Sciatic nerve (tissue), 2 donors: ENCODE results near the gene OXSR1. TPM values are rescaled to one million over a fixed set of nuclear protein-coding genes. Genes with fewer than 3 reads are reported as not detected.
"Not testable (repeated sequence)": the region's sequence is repeated elsewhere in the genome, so short reads cannot be mapped to it uniquely, and the experiment has no call there.

ENCODE experiments used
- ATAC-seq: fragments of 200-7000 bp; cut with Tn5 transposase; one replicate; pipeline ENCODE4 v1.9.1; 2020; ENCODE audit warnings: mild to moderate bottlenecking, moderate library complexity
- DNase-seq: peaks from one replicate; pipeline ENCODE4 v3.0.0-alpha.2; 2020; ENCODE audit warnings: low spot score
- intact Hi-C: fragments of 100-400 bp; cut with DNase I; formaldehyde crosslinking; loops from one replicate; pipeline ENCODE4 v1.14.2; 2022
- total RNA-seq: library from RNA; stranded (reverse); fragmentation: NEBNext Ultra II Directional; extraction: Animal tissue kit (Norgen Biotek cat#: 25700); gene quantifications from one replicate; pipeline ENCODE4 v1.2.1, GENCODE V29; 2021
- donor health status: DM: no; HTN: no; CAD: no.
- donor health status: DM: no; HTN: no; CAD: no.

The OXSR1 gene
- total RNA-seq, 1 donor from 2014 or later, result 42.6 TPM

DNA sequence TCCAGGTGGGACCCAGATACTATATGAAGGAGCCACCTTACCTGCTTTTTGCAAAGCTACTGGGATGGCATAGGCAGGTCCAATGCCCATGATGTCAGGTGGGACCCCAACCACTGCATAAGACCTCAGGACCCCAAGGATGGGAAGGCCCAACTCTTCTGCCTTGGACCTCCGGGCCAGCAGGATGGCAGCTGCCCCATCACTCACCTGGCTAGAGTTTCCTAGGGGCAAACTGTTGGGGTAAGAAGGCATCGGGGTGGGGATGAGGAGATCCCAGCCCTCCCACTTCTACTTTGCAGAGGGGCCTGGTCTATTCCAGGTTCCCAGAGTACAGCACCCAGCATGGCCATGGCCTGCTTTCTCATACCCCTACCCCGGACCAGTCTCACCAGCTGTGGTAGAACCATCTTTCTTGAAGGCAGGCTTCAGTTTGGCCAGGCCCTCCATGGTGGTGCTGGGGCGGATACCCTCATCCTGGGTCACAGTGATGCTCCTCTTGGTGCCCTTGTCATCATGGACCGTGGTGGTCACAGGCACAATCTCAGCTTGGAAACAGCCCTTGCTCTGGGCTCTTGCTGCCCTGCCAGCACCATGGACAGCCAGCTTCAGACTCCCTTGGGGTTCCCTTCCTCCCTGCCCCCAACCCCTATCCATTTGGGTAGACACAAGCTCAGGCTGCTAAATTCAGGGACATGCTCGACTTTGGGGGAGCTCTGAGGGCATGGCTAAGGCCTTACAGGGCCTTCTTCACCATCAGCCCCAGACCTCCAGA lies 39.0 kb upstream of the OXSR1 start:
- no peak for DNase-seq
- intact Hi-C loops, result no loop called here
- ATAC-seq, result no peak

DNA sequence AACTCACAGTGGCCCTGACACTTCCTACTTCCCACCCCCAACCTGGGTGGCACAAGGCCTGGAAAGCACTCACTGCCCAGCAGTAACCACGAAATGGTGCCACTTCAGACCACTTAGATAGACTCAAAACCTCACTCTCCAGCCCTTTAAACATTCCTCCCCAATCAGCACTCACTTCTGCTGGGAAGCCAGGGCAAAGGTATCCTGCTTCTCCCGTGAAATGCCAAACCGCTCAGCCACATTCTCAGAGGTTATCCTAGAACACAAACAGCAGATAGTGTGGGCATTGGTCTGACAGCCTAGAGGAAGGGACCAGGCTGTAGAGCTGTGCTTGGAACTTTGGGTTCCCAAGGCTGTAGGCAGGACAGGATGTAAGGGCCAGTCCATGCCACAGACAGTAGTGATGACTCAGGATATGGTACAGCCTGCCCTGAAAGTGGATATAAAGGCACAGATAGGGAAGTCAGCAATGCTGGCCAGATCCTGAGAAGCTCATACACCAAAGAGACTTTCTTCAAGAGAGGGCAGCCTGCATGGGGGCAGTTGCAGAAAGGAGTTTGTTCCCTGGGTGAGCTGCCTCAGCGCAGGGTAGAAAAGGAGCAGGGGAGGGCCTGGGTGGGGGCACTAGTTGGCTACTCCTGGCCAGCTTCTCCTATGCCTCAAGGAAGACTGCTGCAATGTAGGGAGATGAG lies 37.6 kb upstream of the OXSR1 start:
- no peak for ATAC-seq
- no peak for DNase-seq
- intact Hi-C loops, result no loop called here

DNA sequence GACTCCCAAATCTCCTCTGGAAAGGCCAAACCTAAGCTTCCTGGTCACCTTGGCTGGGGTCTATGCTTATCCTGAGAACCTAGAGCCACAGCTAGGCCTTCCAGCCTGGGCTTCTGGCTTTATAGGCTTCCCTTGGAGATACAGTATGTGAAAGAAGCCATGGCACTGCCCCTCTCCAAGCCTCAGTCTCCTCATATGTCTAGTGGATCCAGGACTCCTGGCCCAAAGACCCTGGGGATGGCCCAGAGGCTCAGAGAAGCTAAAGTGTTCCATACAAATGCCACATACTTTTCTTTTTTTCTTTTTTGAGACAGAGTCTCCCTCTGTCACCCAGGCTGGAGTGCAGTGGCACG lies 37.1 kb upstream of the OXSR1 start:
- intact Hi-C loops, result no loop called here
- DNase-seq (no peak), ATAC-seq (no peak)

DNA sequence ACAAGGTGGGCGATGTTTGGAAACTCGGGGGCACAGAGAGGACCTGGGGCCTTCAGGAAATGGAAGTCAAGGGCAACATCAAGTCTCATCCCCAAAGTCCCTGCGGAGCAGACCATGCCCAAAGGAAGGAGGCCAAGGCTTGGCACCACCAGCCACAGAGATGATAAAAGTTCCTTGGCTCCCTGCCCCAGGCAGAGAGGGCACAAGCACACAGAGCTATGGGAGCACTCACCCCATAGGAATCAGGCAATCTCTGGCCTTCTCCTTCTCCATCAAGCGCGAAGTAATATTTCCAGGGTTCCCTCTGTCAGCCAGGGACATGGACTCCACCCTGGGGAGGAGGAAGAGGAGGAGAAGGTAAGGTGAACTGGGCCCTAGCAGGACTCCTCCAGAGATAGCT lies 36.3 kb upstream of the OXSR1 start:
- intact Hi-C loops, result no loop called here
- DNase-seq (peak; percentile 47), ATAC-seq (no peak)

DNA sequence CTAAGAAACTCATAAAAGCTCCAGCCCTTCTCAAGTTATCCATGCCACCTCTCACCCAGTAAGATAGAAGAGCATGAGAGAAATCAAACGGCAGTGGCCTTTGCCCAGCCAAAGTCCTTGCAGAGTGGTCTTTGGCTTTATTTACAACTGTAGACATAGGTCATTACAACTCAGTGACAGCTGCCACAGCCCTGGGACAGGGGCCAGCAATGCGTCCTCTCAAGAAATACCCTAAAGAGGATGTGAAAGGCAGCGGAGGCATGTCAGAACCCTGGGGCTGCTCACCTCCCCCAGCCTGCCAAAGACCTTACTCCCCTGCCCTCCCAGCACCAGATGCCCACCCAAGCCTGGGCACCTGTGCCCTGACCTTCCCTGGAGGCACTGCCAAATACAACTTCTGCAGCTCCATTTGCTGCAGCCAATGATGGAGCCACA lies 34.7 kb upstream of the OXSR1 start:
- DNase-seq, result no peak
- ATAC-seq, result no peak
- intact Hi-C loops, result loop anchor here (10.0 kb wide), 1 partner anchor 276 kb away; no protein-coding TSS in a partner anchor

DNA sequence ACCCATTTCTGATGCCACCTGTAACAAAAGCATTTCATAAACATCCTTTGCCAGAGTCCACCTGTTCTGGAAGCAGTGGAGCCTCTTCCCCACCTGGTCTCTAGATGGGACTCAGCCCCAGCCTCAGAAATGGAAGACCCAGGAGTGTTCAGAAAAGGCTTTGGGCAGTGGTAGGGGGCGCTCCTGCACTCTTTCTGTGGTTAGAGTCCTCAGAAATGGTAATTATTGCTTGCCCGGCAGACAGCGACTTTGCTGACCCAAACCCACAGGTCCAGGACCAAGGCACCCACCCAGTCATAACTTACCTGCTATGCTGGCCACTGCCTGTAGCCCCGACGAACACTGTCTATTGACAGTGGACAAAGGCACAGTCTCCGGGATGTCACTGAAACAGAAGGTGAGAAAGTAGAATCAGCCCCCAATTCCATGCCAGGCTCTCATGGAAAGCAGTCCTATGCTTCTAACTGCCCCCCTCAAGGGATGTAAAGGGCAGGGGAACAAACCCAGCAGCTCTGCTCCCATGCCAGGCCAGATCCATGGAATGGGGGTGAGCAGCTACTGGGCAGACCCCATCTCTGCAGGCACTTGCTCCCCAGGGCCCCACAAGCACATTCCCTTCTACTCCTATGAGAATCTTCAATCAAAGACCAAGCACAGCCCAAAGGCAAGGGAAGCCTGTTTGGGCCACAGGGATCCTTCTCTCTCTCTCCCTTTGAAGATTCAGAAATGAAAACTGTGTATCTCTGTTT lies 33.5 kb upstream of the OXSR1 start:
- DNase-seq (no peak), ATAC-seq (no peak)
- intact Hi-C loops, result loop anchor here (10.0 kb wide), 1 partner anchor 277 kb away; no protein-coding TSS in a partner anchor

DNA sequence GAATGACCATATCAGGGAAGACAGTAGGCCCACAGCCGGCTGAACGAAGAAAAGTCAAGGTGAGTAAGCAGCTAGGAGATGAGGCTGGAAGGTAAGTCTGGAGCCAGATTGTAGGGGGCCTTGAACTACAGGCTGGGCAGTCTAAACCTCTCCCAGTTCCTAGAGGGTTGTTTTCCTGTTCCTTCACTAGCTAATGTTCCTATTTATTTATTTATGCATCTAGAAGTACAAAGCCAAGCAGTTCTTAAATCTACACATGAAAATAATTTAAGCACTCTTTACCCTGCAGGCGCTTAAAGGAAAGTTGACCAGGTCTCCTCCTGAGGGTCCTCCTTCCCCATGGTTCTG lies 32.2 kb upstream of the OXSR1 start:
- intact Hi-C loops, result loop anchor here (10.0 kb wide), 1 partner anchor 278 kb away; no protein-coding TSS in a partner anchor
- DNase-seq, result no peak
- ATAC-seq, result no peak

DNA sequence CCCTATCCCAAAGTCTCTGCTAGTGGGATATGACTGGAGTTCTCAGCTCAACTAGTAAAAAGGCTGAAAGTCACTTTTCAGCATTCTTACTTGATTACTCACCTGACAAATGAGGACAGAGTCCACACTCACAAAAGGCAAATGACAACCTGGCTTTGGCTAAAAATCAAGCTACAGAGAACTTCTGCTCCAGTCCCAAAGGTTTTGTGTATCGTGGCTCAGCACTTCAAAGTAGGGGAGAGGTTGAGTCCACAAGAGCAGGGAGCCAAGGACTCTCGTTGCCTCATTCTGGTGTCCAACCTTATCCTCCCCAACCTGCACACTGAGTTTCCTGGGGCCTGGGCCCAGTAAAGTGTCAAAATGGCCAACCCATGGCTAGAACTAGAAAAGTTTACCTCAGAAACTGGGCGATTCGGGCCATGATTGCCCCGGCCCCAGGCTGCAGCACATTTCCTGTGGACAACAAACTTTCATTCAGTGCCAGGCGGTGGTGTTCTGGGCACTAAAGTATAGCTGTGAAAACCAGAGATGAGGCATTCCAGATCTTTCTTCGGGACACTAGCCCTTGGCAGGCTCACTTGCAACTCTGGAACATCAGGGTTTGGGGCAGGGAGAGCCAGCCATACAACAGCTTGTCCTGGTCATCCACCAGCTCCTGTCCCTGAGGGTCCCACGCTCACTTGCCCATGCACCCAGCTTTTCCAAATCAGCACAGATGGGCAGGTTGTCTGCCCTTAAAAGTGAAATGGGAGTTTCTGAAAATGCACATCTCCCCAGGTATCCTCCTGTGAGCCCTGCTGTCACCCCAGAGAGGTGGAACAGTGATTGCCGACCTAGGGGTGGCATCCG lies 31.6 kb upstream of the OXSR1 start:
- ATAC-seq, result no peak
- no peak for DNase-seq
- intact Hi-C loops, result loop anchor here (10.0 kb wide), 1 partner anchor 279 kb away; no protein-coding TSS in a partner anchor

DNA sequence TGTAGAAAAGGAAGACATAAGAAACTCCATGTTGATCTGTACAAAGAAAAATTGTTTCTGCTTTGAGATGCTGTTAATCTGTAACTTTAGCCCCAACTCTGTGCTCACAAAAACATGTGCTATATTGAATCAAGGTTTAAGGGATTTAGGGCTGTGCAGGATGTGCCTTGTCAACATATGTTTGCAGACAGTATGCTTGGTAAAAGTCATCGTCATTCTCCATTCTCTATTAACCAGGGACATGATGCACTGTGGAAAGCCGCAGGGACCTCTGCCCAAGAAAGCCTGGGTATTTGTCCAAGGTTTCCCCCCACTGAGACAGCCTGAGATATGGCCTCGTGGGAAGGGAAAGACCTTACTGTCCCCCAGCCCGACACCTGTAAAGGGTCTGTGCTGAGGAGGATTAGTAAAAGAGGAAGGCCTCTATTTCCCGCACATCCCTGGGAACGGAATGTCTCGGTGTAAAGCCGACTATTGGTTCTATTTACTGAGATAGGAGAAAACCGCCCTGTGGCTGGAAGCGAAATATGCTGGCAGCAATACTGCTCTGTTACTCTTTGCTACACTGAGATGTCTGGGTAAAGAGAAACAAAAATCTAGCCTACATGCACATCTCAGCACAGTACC lies 30.7 kb upstream of the OXSR1 start:
- intact Hi-C loops, result loop anchor here (10.0 kb wide), 1 partner anchor 280 kb away; no protein-coding TSS in a partner anchor
- ATAC-seq, DNase-seq: not testable (repeated sequence)

DNA sequence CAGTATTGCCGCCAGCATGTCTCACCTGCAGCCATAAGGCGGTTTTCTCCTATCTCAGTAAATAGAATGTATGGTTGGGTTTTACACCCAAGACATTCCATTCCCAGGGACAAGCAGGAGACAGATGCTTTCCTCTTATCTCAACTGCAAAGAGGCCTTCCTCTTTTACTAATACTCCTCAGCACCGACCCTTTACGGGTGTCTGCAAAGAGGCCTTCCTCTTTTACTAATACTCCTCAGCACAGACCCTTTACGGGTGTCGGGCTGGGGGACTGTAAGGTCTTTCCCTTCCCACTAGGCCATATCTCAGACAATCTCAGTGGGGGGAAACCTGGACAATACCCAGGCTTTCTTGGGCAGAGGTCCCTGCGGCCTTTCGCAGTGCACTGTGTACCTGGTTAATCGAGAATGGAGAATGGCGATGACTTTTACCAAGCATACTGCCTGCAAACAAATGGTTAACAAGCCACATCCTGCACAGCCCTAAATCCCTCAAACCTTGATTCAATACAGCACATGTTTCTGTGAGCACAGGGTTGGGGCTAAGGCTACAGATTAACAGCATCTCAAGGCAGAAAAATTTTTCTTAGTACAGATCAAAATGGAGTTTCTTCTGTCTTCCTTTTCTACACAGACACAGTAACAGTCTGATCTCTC lies 29.6 kb upstream of the OXSR1 start:
- DNase-seq, ATAC-seq: not testable (repeated sequence)
- intact Hi-C loops, result loop anchor here (10.0 kb wide), 1 partner anchor 281 kb away; no protein-coding TSS in a partner anchor

DNA sequence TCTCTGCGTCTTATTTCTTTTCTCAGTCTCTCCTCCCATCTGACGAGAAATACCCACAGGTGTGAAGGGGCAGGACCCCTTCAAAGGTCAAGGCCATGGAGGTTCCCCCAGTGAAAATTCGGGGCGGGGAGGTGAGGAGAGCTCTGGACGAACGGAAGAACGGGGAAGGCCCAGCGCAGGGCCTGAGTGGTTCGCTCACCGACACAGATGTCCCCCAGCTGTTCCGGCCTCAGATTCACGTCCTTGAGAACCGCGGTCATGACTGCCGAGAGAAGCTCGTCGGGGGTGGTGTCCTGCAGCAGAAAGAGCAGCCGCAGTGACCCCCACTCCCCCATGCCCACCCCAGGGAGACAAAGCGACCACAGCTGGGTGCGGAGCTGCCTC lies 29.0 kb upstream of the OXSR1 start:
- intact Hi-C loops, result loop anchor here (10.0 kb wide), 1 partner anchor 282 kb away; no protein-coding TSS in a partner anchor
- no peak for ATAC-seq

DNA sequence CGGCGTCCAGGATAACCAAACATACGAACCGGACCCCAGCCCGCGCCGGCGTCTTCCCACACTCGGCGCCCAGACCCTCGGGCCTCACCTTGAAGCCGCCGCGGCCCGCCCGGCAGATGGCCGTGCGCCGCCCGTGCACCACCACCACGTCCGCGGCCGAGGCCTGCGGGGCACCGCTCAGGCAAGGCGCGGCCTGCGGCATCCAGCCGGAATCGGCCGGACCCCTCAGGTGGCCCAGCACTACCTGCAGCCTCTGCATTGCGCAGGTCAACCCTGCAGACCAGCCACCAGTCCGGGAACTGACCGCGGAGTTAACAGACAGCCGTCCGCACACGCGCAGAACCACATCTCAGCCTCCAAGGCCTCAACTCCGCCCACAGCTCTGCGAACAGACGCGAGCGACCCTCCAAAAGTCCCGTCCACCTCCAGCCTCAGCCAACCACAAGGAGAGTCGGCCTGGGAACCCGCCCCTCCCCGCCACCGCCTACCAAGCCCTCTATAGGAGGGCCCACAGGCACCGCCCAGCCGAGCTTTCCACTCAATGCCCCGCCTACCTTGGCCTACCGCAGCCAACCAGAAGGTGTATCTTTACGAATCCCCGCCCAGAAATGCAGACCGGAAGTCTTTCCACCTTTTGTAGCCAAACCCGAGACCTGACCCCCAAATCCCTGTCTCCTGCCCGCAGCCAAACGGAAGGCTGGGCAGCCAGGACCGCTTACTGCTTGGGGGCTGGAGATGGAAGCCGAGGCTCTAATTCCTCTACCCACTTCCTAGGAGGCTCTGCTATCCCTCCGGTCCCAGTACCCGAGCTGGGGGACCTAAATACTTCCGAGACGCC lies 28.3 kb upstream of the OXSR1 start, which contains the start of gene ACAA1:
Gene ACAA1, minus strand, starts transcription at position 351 of the 838 bp plus-strand sequence. Its CDS starts 92 bp downstream, at position 259.
- intact Hi-C loops, result loop anchor here (10.0 kb wide), 1 partner anchor 282 kb away; no protein-coding TSS in a partner anchor
- ATAC-seq (peak; percentile 98), DNase-seq (peak; percentile 99)

More for the DNA sequence above, 29.0 kb upstream of the OXSR1 start:
- no peak for DNase-seq

DNA sequence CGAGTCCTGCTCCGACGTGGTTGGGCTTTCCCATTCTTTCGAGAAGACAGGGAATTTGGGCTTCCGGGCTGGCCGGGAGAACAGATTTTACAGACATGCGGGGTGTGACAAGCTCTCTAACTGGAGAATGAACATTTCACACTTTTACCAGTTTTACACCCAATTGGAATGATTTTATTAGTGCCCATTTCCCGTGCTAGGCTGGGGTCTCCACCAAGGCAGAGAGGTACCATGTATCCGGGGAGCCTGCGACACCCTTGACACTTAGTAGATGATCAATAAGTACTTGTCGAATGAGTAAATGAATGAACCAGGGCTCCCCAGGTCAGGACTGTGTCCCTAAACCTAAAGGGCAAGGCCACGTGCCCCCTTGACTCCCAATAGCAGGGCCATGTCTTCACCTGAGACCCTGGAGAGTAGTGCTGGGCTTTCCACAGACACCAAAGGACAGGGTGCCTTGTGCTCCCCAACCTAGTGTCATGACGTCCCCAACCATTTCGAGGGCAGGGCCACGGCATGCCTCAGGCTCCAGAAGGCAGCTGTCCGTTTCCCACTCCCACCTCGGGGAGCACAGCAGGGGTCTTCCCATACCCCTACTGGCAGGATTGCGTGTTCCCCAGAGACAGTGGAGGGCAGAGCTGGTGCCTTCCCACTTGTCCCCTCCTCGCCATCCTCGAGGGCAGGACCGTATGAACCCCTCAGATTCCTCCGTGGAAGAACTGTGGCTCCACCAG lies 27.6 kb upstream of the OXSR1 start:
- DNase-seq (no peak), ATAC-seq (peak; percentile 2)
- intact Hi-C loops, result loop anchor here (10.0 kb wide), 1 partner anchor 283 kb away; no protein-coding TSS in a partner anchor

DNA sequence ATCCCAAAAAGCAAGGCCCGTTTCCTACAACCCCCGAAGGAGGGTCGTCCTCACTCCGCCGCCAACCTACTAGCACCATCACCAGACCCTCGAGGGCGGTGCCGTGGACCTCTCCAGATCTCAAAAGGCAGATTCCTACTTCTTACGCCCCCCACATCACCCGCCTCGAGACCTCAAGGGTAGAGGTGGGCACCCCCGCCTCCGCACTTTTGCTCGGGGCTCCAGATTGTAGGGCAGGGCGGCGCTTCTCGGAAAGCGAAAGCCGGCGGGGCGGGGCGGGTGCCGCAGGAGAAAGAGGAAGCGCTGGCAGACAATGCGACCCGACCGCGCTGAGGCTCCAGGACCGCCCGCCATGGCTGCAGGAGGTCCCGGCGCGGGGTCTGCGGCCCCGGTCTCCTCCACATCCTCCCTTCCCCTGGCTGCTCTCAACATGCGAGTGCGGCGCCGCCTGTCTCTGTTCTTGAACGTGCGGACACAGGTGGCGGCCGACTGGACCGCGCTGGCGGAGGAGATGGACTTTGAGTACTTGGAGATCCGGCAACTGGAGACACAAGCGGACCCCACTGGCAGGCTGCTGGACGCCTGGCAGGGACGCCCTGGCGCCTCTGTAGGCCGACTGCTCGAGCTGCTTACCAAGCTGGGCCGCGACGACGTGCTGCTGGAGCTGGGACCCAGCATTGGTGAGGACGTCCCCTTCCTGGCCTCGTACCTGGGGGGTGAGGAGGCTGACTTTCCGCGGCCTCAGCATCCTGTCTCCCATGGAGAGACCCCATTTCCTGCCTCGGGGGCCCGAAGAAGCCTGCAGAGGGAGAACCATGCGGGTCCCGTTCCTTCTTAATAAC lies 26.8 kb upstream of the OXSR1 start, which contains the start of gene MYD88:
Gene MYD88, plus strand, starts transcription at position 313 of the 842 bp plus-strand sequence. Its CDS starts 40 bp downstream, at position 353.
- DNase-seq, result peak; percentile 91
- intact Hi-C loops, result loop anchor here (10.0 kb wide), 1 partner anchor 284 kb away; no protein-coding TSS in a partner anchor
- peak; percentile 65 for ATAC-seq

DNA sequence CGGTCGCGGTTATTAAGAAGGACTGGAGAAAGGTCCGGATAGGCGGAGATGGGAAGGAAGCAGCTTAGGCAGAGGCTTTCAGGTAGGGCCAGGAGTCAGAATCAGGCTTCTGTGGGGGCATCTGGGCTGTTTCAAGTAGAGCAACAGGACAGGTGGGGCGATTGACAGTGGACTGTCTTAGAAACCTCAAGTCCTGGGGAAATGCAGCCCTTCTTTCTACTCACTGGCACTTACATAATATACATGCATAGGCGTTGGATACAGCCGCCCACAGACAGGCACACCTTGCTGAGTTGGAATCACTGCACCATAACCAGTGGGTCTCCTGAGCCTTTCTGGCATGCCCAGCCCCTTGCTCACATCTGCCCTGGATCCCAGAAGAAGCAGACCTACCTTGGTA lies 26.1 kb upstream of the OXSR1 start:
- intact Hi-C loops, result loop anchor here (10.0 kb wide), 1 partner anchor 284 kb away; no protein-coding TSS in a partner anchor
- DNase-seq (no peak), ATAC-seq (no peak)
